ENCODE data around the gene HDGF. TPM values are rescaled to one million over a fixed set of nuclear protein-coding genes. Genes with fewer than 3 reads are reported as not detected.

Gene HDGF
- total and polyA plus RNA-seq, 2 of the 8 experiments (the other 6 are each of a cell fraction or from before 2014, with no cell fraction given) = 145 to 391 TPM

- TF ChIP-seq TEAD4 (IDR thresholded peaks at IDR 0.05; ENCODE audit: low read depth, low read length) (no peak), SUZ12 (IDR thresholded peaks at IDR 0.05; ENCODE audit: low read length) (no peak), USF2 (IDR thresholded peaks at IDR 0.05; ENCODE audit: low read length) (no peak), TCF12 (IDR thresholded peaks at IDR 0.05; ENCODE audit: low read depth, low read length) (no peak), TBP (IDR thresholded peaks at IDR 0.05; ENCODE audit: low read depth, low read length) (no peak; the same call in 1 of the 2 replicates), MAX (IDR thresholded peaks at IDR 0.05) (peak; percentile 58; the same call in 1 of the 2 replicates), BCL11A (IDR thresholded peaks at IDR 0.05; ENCODE audit: low read depth in 2 of 2, low read length in 2 of 2) (no peak), CHD1 (IDR thresholded peaks at IDR 0.05; ENCODE audit: low read depth, low read length) (no peak), BRCA1 (IDR thresholded peaks at IDR 0.05; ENCODE audit: low read depth, low read length) (peak; percentile 56), HDAC6 (IDR thresholded peaks at IDR 0.05; ENCODE audit: low read depth, low read length) (no peak), KDM1A (IDR thresholded peaks at IDR 0.05; ENCODE audit: borderline replicate concordance, low read length) (no peak), CBX5 (IDR thresholded peaks at IDR 0.05; ENCODE audit: low read depth, low read length) (no peak), GTF2F1 (IDR thresholded peaks at IDR 0.05; ENCODE audit: borderline replicate concordance, low read depth, low read length) (0 out of 2 replicates have a peak, but pooled peaks have one; percentile 49), CREB1 (IDR thresholded peaks at IDR 0.05) (peak; percentile 99), JUND (IDR thresholded peaks at IDR 0.05; ENCODE audit: low read length) (peak; percentile 14; the same call in 1 of the 2 replicates), SRF (IDR thresholded peaks at IDR 0.05; ENCODE audit: low read depth, low read length) (peak; percentile 68), RFX5 (IDR thresholded peaks at IDR 0.05; ENCODE audit: borderline replicate concordance, low read depth, low read length) (no peak), SP2 (IDR thresholded peaks at IDR 0.05; ENCODE audit: low read length) (no peak), TAF7 (optimal IDR thresholded peaks at IDR 0.05; ENCODE audit: borderline replicate concordance, low read depth, low read length) (peak; percentile 11), FOSL1 (IDR thresholded peaks at IDR 0.05; ENCODE audit: insufficient read depth, low read depth, low read length) (no peak), YY1 (IDR thresholded peaks at IDR 0.05; ENCODE audit: low read depth, low read length) (no peak), EP300 (IDR thresholded peaks at IDR 0.05; ENCODE audit: borderline replicate concordance in 1 of 2, low read depth in 2 of 2, low read length in 2 of 2) (no peak), ATF3 (IDR thresholded peaks at IDR 0.05; ENCODE audit: insufficient read depth, low read depth, low read length) (peak; percentile 67)
These were observed 22.6 kb downstream of the HDGF start, which contains the start of gene ISG20L2 (continued) for GRCh38 chr1:156728599-156729462.

All from H1 (cell line).